MV-4-11 (cell line): ENCODE data around the gene ALG14.

Experiments used
- DNase-seq: peaks from one replicate; lab custom pipeline; 2025; lab: John Stamatoyannopoulos, UW

The ALG14 gene

GRCh38 chr1:94927405-94928175 lies 145.2 kb downstream of the ALG14 start:
- no peak for DNase-seq

GRCh38 chr1:94926915-94927404 lies 145.8 kb downstream of the ALG14 start, which contains the start of gene CNN3:
Gene CNN3, minus strand, starts transcription at chr1:94927110. Its CDS starts 216 bp downstream, at chr1:94926894.
- no peak for DNase-seq

- DNase-seq: no peak
Measured at GRCh38 chr1:94926126-94926914, 146.4 kb downstream of the ALG14 start.

- DNase-seq: no peak
Measured at GRCh38 chr1:94925561-94926125, 147.1 kb downstream of the ALG14 start.

GRCh38 chr1:94925004-94925403 lies 147.7 kb downstream of the ALG14 start:
- DNase-seq: no peak
